GM12878 (cell line): ENCODE results near the gene TBRG4. TPM values are rescaled to one million over a fixed set of nuclear protein-coding genes. Genes with fewer than 3 reads are reported as not detected.

ENCODE experiments used
- ATAC-seq: fragments of 200-7000 bp; cut with Tn5 transposase; 3 replicates; pipeline ENCODE4 v1.9.1; 2020; ENCODE audit warnings: mild to moderate bottlenecking, moderate library complexity
- BruUV-seq: library from RNA; stranded (reverse); fragments of 400-500 nt; replicated peaks from 2 replicates; lab custom pipeline; 2021; lab: Mats Ljungman, UMichigan
- CTCF ChIA-PET: fragments of 300-600 bp; sonication (Branson Sonifier 250); formaldehyde crosslinking; extraction: SDS; loops from one replicate; lab custom pipeline; 2021; ENCODE audit warnings: inconsistent platforms; lab: Yijun Ruan, JAX
- POLR2A ChIA-PET: fragments of 350-600 bp; formaldehyde crosslinking; extraction: SDS; loops from one replicate; lab custom pipeline; 2021; ENCODE audit warnings: inconsistent platforms; lab: Charles Lee
- RAD21 ChIA-PET: fragments of 300-600 bp; sonication (Branson Sonifier 250); formaldehyde crosslinking; loops from one replicate; lab custom pipeline; 2023; ENCODE audit warnings: antibody characterized with exemption; ENCODE audit not compliant: unreplicated experiment; lab: Charles Lee
- SMC1A ChIA-PET: fragments of 300-600 bp; sonication (Branson Sonifier 250); formaldehyde crosslinking; loops from one replicate; lab custom pipeline; 2023; ENCODE audit not compliant: unreplicated experiment, uncharacterized antibody; lab: Charles Lee
- DNase-seq: peaks from one replicate; pipeline ENCODE4 v3.0.0-alpha.2; 2011; ENCODE audit warnings: low read depth, low spot score
- FAIRE-seq: peaks from 3 replicates; lab custom pipeline; 2011; peaks lifted over from hg19 to GRCh38; lab: Jason Lieb, UNC
- H2AFZ ChIP-seq: 2 replicates; pipeline ENCODE4 v1.6.0; 2011; ENCODE audit warnings: low read depth, low read length, control low read depth; ENCODE audit not compliant: control insufficient read depth
- H3K27ac ChIP-seq: 2 replicates; pipeline ENCODE4 v1.5.1; 2011; ENCODE audit warnings: control low read depth; ENCODE audit not compliant: control insufficient read depth, insufficient read depth
- H3K27me3 ChIP-seq, 2 experiments: replicated peaks in 1 of 2; 2 replicates each; pipeline versions ENCODE4 v1.6.0 to v1.6.1; 2011; ENCODE audit warnings: low read length in 1 of 2; ENCODE audit not compliant: control insufficient read depth in 2 of 2, insufficient read depth in 2 of 2
- H3K36me3 ChIP-seq, 2 experiments: 2 replicates each; pipeline ENCODE4 v1.5.1; 2011; ENCODE audit warnings: low read length in 1 of 2; ENCODE audit not compliant: control insufficient read depth in 2 of 2, insufficient read depth in 2 of 2
- H3K4me1 ChIP-seq: 2 replicates; pipeline ENCODE4 v1.6.1; 2011; ENCODE audit warnings: mild to moderate bottlenecking, low read length, moderate library complexity, mixed read lengths; ENCODE audit not compliant: control insufficient read depth, insufficient read depth
- H3K4me2 ChIP-seq: 2 replicates; pipeline ENCODE4 v1.6.0; 2011; ENCODE audit warnings: control low read depth; ENCODE audit not compliant: control insufficient read depth, insufficient read depth
- H3K4me3 ChIP-seq: fragments of 200-600 bp; sonication (generic); 2 replicates; pipeline ENCODE4 v1.5.1; 2016
- H3K79me2 ChIP-seq: 2 replicates; pipeline ENCODE4 v1.6.0; 2011; ENCODE audit warnings: low read length; ENCODE audit not compliant: control insufficient read depth, insufficient read depth
- H3K9ac ChIP-seq: 2 replicates; pipeline ENCODE4 v1.8.0; 2011; ENCODE audit warnings: low read length, control low read depth, mixed read lengths; ENCODE audit not compliant: control insufficient read depth, insufficient read depth
- H3K9me3 ChIP-seq: replicated peaks from 3 replicates; pipeline ENCODE4 v1.5.1; 2011; ENCODE audit warnings: mild to moderate bottlenecking, low read length; ENCODE audit not compliant: control insufficient read depth, insufficient read depth
- H4K20me1 ChIP-seq: 2 replicates; pipeline ENCODE4 v1.6.0; 2011; ENCODE audit not compliant: control insufficient read depth, insufficient read depth
- BCL3 ChIP-seq: IDR thresholded peaks from 2 replicates; pipeline ENCODE4 v1.6.1; 2011; ENCODE audit warnings: borderline replicate concordance, low read depth, mild to moderate bottlenecking, moderate library complexity, low read length; ENCODE audit not compliant: insufficient read depth, poor library complexity, severe bottlenecking
- CHD2 ChIP-seq: IDR thresholded peaks from 2 replicates; pipeline ENCODE4 v1.6.1; 2011; ENCODE audit warnings: low read depth, low read length, improper control_type of control experiment, borderline replicate concordance
- CHD4 ChIP-seq: fragments of 200-600 bp; sonication (generic); IDR thresholded peaks from 2 replicates; pipeline ENCODE4 v1.6.1; 2016; ENCODE audit warnings: mild to moderate bottlenecking
- DPF2 ChIP-seq: fragments of 450-650 bp; IDR thresholded peaks from 2 replicates; pipeline ENCODE4 v1.6.1; 2017; ENCODE audit warnings: mild to moderate bottlenecking
- FOXK2 ChIP-seq: fragments of 450-650 bp; IDR thresholded peaks from 2 replicates; pipeline ENCODE4 v1.6.1; 2017; ENCODE audit warnings: mild to moderate bottlenecking, moderate library complexity
- GABPA ChIP-seq: IDR thresholded peaks from 2 replicates; pipeline ENCODE4 v1.6.1; 2014; ENCODE audit warnings: antibody characterized with exemption, low read depth, mild to moderate bottlenecking, inconsistent platforms
- IKZF2 ChIP-seq, 2 experiments: fragments of 450-650 bp; IDR thresholded peaks; 2 replicates each; pipeline ENCODE4 v1.6.1; 2017; ENCODE audit warnings: mild to moderate bottlenecking in 2 of 2, moderate library complexity in 2 of 2
- JUND ChIP-seq: IDR thresholded peaks from 2 replicates; pipeline ENCODE4 v1.6.1; 2012; ENCODE audit warnings: low read depth, mild to moderate bottlenecking, low read length, improper control_type of control experiment, moderate library complexity
- KLF5 ChIP-seq: fragments of 450-650 bp; IDR thresholded peaks from 2 replicates; pipeline ENCODE4 v1.6.1; 2014; ENCODE audit warnings: mild to moderate bottlenecking; ENCODE audit not compliant: partially characterized antibody
- MEF2B ChIP-seq: fragments of 450-650 bp; IDR thresholded peaks from 2 replicates; pipeline ENCODE4 v1.6.1; 2018; ENCODE audit warnings: mild to moderate bottlenecking, moderate library complexity; ENCODE audit not compliant: partially characterized antibody, poor library complexity, severe bottlenecking
- NR2C1 ChIP-seq: fragments of 450-650 bp; IDR thresholded peaks from 2 replicates; pipeline ENCODE4 v1.6.1; 2017; ENCODE audit warnings: antibody characterized with exemption, mild to moderate bottlenecking, moderate library complexity
- RELA ChIP-seq: fragments of 450-650 bp; IDR thresholded peaks from 2 replicates; pipeline ENCODE4 v1.8.0; 2014; ENCODE audit warnings: borderline replicate concordance; ENCODE audit not compliant: partially characterized antibody
- SIN3A ChIP-seq: IDR thresholded peaks from 2 replicates; pipeline ENCODE4 v1.6.1; 2012; ENCODE audit warnings: low read depth, low read length, improper control_type of control experiment
- SREBF1 ChIP-seq: IDR thresholded peaks from 2 replicates; pipeline ENCODE4 v1.6.1; 2012; ENCODE audit warnings: mild to moderate bottlenecking, low read length
- SREBF2 ChIP-seq: IDR thresholded peaks from 2 replicates; pipeline ENCODE4 v1.6.1; 2012; ENCODE audit warnings: mild to moderate bottlenecking, low read length
- STAT1 ChIP-seq: fragments of 450-650 bp; conservative IDR thresholded peaks from 2 replicates; pipeline ENCODE4 v1.6.1; 2014; ENCODE audit warnings: antibody characterized with exemption, mild to moderate bottlenecking
- ZBTB4 ChIP-seq: fragments of 450-650 bp; formaldehyde crosslinking; IDR thresholded peaks from 2 replicates; pipeline ENCODE4 v1.4.0; 2022; ENCODE audit warnings: mild to moderate bottlenecking, moderate library complexity
- ZNF207 ChIP-seq: fragments of 450-650 bp; IDR thresholded peaks from 2 replicates; pipeline ENCODE4 v1.6.1; 2014; ENCODE audit warnings: antibody characterized with exemption, mild to moderate bottlenecking, borderline replicate concordance
- WGBS: methylation state at CpG from one replicate; pipeline ENCODE4 v1.1.6; 2016; ENCODE audit warnings: low lambda C conversion rate; ENCODE audit not compliant: insufficient replicate concordance, insufficient coverage; ENCODE audit errors: missing lambda C conversion rate; 5-methylcytosine and 5-hydroxymethylcytosine counted together
- in situ Hi-C: fragments of 300-500 bp; cut with MboI; formaldehyde crosslinking; loops from 9 replicates; pipeline ENCODE4 v1.14.3; 2018; ENCODE audit warnings: mixed read lengths
- intact Hi-C: fragments of 100-400 bp; cut with micrococcal nuclease; formaldehyde crosslinking; loops from one replicate; pipeline ENCODE4 v1.14.2; 2022; ENCODE audit not compliant: unreplicated experiment
- polyA plus RNA-seq, 11 experiments: library from polyadenylated mRNA; depleted of rRNA in 4 of 11; unstranded in 6 of 11; stranded (reverse) in 5 of 11; fragments of >200 nt; fragmentation: Nextera tagmentation in 4 of 11; fragmentation: Illumina TruSeq in 1 of 11; extraction: Ambion mirVana in 4 of 11; extraction: Trizol in 1 of 11; gene quantifications; 1 replicate in 1 of 11; 2 replicates in 10 of 11; pipeline versions ENCODE4 v1.2.1 to v1.2.3, GENCODE V29; 2011 to 2016; ENCODE audit warnings: inconsistent platforms in 2 of 11, missing spikeins in 2 of 11, low read depth in 1 of 11
- total RNA-seq, 4 experiments: library from RNA; depleted of rRNA in 3 of 4; stranded (reverse); fragments of >200 nt in 3 of 4; fragmentation: Illumina TruSeq in 1 of 4; extraction: Trizol in 1 of 4; gene quantifications; 2 replicates each; pipeline versions ENCODE4 v1.2.1 to v1.2.3, GENCODE V29; 2013 to 2021

Gene TBRG4
- total and polyA plus RNA-seq, 10 of the 15 experiments (the other 5 are each of a cell fraction or from before 2014, with no cell fraction given), result 8.4 to 130 (median 118) TPM

DNA sequence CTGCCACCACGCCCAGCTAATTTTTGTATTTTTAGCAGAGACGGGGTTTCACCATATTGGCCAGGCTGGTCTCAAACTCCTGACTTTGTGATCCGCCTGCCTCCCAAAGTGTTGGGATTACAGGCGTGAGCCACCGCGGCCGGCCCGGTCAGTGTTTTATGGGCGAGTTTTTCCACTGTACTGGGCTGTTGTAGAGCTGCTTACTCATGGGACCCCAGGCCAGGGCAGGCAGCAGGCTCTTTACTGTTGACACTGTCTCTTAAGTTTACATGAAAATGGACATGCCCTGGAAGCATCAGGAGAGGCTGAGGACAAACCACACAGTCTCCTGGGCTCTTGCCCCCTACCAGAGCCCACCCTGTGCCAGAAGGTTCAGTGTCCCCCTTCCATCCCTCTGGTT, 33.9 kb downstream of the TBRG4 start:
- BruUV-seq, result no TSS peak
- Histone ChIP-seq H4K20me1 (no peaks in the 10 kb centered on the region), H3K4me2 (no peak overlapping the region), H3K9me3 (no peaks in the 10 kb centered on the region), H2AFZ (no peak overlapping the region), H3K4me1 (no peaks in the 10 kb centered on the region), H3K27ac (no peak overlapping the region), H3K36me3 (peaks cover 15 to 35% of the 10 kb centered on the region in 2 experiments), H3K27me3 (no peaks in the 10 kb centered on the region), H3K4me3 (no peak overlapping the region), H3K79me2 (no peaks in the 10 kb centered on the region), H3K9ac (no peak overlapping the region)
- TF ChIP-seq MEF2B (no peak), JUND (no peak), IKZF2 (IDR thresholded peaks at IDR 0.05) (no peak), DPF2 (no peak), GABPA (no peak), SIN3A (no peak), RELA (no peak), NR2C1 (no peak), CHD4 (no peak), BCL3 (no peak), CHD2 (no peak), SREBF2 (no peak), FOXK2 (no peak), ZNF207 (no peak), ZBTB4 (no peak), SREBF1 (no peak), STAT1 (no peak), KLF5 (no peak)
- ChIA-PET POLR2A (no interaction called here), SMC1A (no interaction called here), RAD21 (no interaction called here), CTCF (no interaction called here)
- FAIRE-seq (no peak), ATAC-seq (no peak), DNase-seq (no peak)
- intact Hi-C loops (no loop called here), in situ Hi-C loops (no loop called here)
- WGBS, result 86% methylated on average over 9 of the region's 9 CpGs
